Lower leg skin (tissue), 4 donors: ENCODE measurements around the gene CLCN6. TPM values are rescaled to one million over a fixed set of nuclear protein-coding genes. Genes with fewer than 3 reads are reported as not detected.

ENCODE experiments used
- DNase-seq, 2 donors: peaks; one replicate each; pipeline ENCODE4 v3.0.0-alpha.2; 2019; ENCODE audit warnings: low spot score in 2 of 2
- H3K4me3 ChIP-seq: fragments of 200-600 bp; sonication (generic); 2 replicates; pipeline ENCODE4 v1.5.1; 2017; ENCODE audit warnings: mild to moderate bottlenecking, low read depth; ENCODE audit not compliant: poor library complexity, severe bottlenecking
- CTCF ChIP-seq, 3 donors: fragments of 450-650 bp; IDR thresholded peaks; one replicate each; pipeline ENCODE4 v1.5.1; 2016; ENCODE audit warnings: antibody characterized with exemption in 3 of 3, mild to moderate bottlenecking in 3 of 3, moderate library complexity in 2 of 3
- POLR2A ChIP-seq, 2 donors: fragments of 450-650 bp; IDR thresholded peaks; one replicate each; pipeline ENCODE4 v1.6.1; 2016 to 2017; ENCODE audit warnings: antibody characterized with exemption in 2 of 2, mild to moderate bottlenecking in 1 of 2, moderate library complexity in 1 of 2
- WGBS, 2 donors: methylation state at CpG; one replicate each; pipeline ENCODE4 v1.1.5; 2018; 5-methylcytosine and 5-hydroxymethylcytosine counted together
- intact Hi-C: fragments of 100-400 bp; cut with DNase I; formaldehyde crosslinking; loops from one replicate; pipeline ENCODE4 v1.15.0; 2023; ENCODE audit warnings: low total_unique reads
- total RNA-seq, 4 donors: library from RNA; depleted of rRNA; stranded (reverse); fragments of >200 nt; gene quantifications; one replicate each; pipeline ENCODE4 v1.1.0, GENCODE V29; 2016

Gene CLCN6
- total RNA-seq, 4 donors from 2014 or later = 7.0 to 12.4 (median 10.9) TPM

- TF ChIP-seq CTCF (IDR thresholded peaks at IDR 0.05) (no peak), POLR2A (IDR thresholded peaks at IDR 0.05) (no peak)
- no peak for DNase-seq
Measured at GRCh38 chr1:11781297-11781696, 24.7 kb upstream of the CLCN6 start.

GRCh38 chr1:11782127-11782708 lies 23.8 kb upstream of the CLCN6 start:
- H3K4me3 ChIP-seq = no peak overlapping the region
- intact Hi-C loops = no loop called here
- WGBS, 2 donors = 87% methylated on average over 6 of the region's 6 CpGs
- DNase-seq = no peak
- TF ChIP-seq POLR2A (IDR thresholded peaks at IDR 0.05) (no peak), CTCF (IDR thresholded peaks at IDR 0.05) (no peak)

More at GRCh38 chr1:11781297-11781696, 24.7 kb upstream of the CLCN6 start:
- no peak overlapping the region for H3K4me3 ChIP-seq
- intact Hi-C loops = no loop called here
- 70 to 74% methylated on average over 12 of the region's 12 CpGs for WGBS, 2 donors

- H3K4me3 ChIP-seq = no peak overlapping the region
- TF ChIP-seq POLR2A (IDR thresholded peaks at IDR 0.05) = no peak
- no peak for TF ChIP-seq CTCF (IDR thresholded peaks at IDR 0.05)
- intact Hi-C loops = no loop called here
- WGBS, 2 donors = 89 to 92% methylated on average over 6 of the region's 6 CpGs
- no peak for DNase-seq
Measured at GRCh38 chr1:11783556-11783955, 22.4 kb upstream of the CLCN6 start.

GRCh38 chr1:11784256-11784992 lies 21.6 kb upstream of the CLCN6 start:
- no peak overlapping the region for H3K4me3 ChIP-seq
- TF ChIP-seq CTCF (IDR thresholded peaks at IDR 0.05) (no peak), POLR2A (IDR thresholded peaks at IDR 0.05) (no peak)
- DNase-seq = no peak
- intact Hi-C loops = no loop called here
- WGBS, 2 donors = 74 to 80% methylated on average over 21 of the region's 21 CpGs

GRCh38 chr1:11784993-11785769 lies 20.8 kb upstream of the CLCN6 start:
- DNase-seq = peak in 1 of 2 donors; percentile 93
- no peak overlapping the region for H3K4me3 ChIP-seq
- TF ChIP-seq CTCF (IDR thresholded peaks at IDR 0.05) (peak in 1 of 3 donors; percentile 41), POLR2A (IDR thresholded peaks at IDR 0.05) (no peak)
- 26 to 28% methylated on average over 13 of the region's 30 CpGs for WGBS, 2 donors
- intact Hi-C loops = no loop called here
